Ascending aorta (tissue), 2 donors: ENCODE results near the gene ADK. TPM values are rescaled to one million over a fixed set of nuclear protein-coding genes. Genes with fewer than 3 reads are reported as not detected.

Experiments
- DNase-seq, 2 donors: peaks; one replicate each; pipeline ENCODE4 v3.0.0-alpha.2; 2019; ENCODE audit warnings: low spot score in 2 of 2
- H3K27ac ChIP-seq, 2 donors: fragments of 200-600 bp; sonication (generic); one replicate each; pipeline ENCODE4 v1.5.1; 2016 to 2017; ENCODE audit warnings: mild to moderate bottlenecking in 1 of 2
- H3K27me3 ChIP-seq: fragments of 200-600 bp; sonication (generic); one replicate; pipeline ENCODE4 v1.5.1; 2017
- H3K36me3 ChIP-seq, 2 donors: fragments of 200-600 bp; sonication (generic); one replicate each; pipeline ENCODE4 v1.5.1; 2016
- H3K4me1 ChIP-seq, 2 donors: fragments of 200-600 bp; sonication (generic); one replicate each; pipeline ENCODE4 v1.5.1; 2016 to 2017; ENCODE audit warnings: mild to moderate bottlenecking in 1 of 2
- H3K4me3 ChIP-seq, 2 donors: fragments of 200-600 bp; sonication (generic); one replicate each; pipeline ENCODE4 v1.5.1; 2016 to 2017; ENCODE audit warnings: mild to moderate bottlenecking in 1 of 2
- H3K9me3 ChIP-seq, 2 donors: fragments of 200-600 bp; sonication (generic); one replicate each; pipeline ENCODE4 v1.5.1; 2016
- CTCF ChIP-seq, 3 experiments: fragments of 200-600 bp in 2 of 3; fragments of 450-650 bp in 1 of 3; sonication (generic) in 2 of 3; IDR thresholded peaks; one replicate each; pipeline ENCODE4 v1.5.1; 2016 to 2019; ENCODE audit warnings: antibody characterized with exemption in 3 of 3, mild to moderate bottlenecking in 1 of 3, moderate library complexity in 1 of 3
- intact Hi-C: fragments of 100-400 bp; cut with DNase I; formaldehyde crosslinking; loops from one replicate; pipeline ENCODE4 v1.15.1; 2023
- total RNA-seq: library from RNA; depleted of rRNA; stranded (reverse); fragments of >200 nt; gene quantifications from one replicate; pipeline ENCODE4 v1.1.0, GENCODE V29; 2016

ADK gene
- total RNA-seq, 1 donor from 2014 or later, result 2.4 TPM

GRCh38 chr10:74644738-74645137, 493.7 kb downstream of the ADK start:
- Histone ChIP-seq H3K4me3 (no peak overlapping the region), H3K27ac (no peak overlapping the region), H3K36me3 (no peaks in the 10 kb centered on the region), H3K9me3 (no peaks in the 10 kb centered on the region), H3K4me1 (peaks cover 0 to 3% of the 10 kb centered on the region in 2 donors), H3K27me3 (no peaks in the 10 kb centered on the region)
- intact Hi-C loops, result no loop called here
- no peak for TF ChIP-seq CTCF (IDR thresholded peaks at IDR 0.05)
- DNase-seq, result no peak

- H3K27ac ChIP-seq, result no peak overlapping the region
- H3K9me3 ChIP-seq, result no peaks in the 10 kb centered on the region
- no peaks in the 10 kb centered on the region for H3K27me3 ChIP-seq
- TF ChIP-seq CTCF (IDR thresholded peaks at IDR 0.05), result no peak
- no peaks in the 10 kb centered on the region for H3K36me3 ChIP-seq
- no peaks in the 10 kb centered on the region for H3K4me1 ChIP-seq
- H3K4me3 ChIP-seq, result no peak overlapping the region
- no peak for DNase-seq
- intact Hi-C loops, result no loop called here
These were observed 494.7 kb downstream of the ADK start for GRCh38 chr10:74645692-74646091.

GRCh38 chr10:74650613-74651012, 499.6 kb downstream of the ADK start:
- intact Hi-C loops, result no loop called here
- no peak for TF ChIP-seq CTCF (IDR thresholded peaks at IDR 0.05)
- DNase-seq, result no peak

GRCh38 chr10:74651565-74651964, 500.5 kb downstream of the ADK start:
- Histone ChIP-seq H3K27ac (no peak overlapping the region), H3K4me1 (no peaks in the 10 kb centered on the region), H3K27me3 (no peaks in the 10 kb centered on the region), H3K9me3 (no peaks in the 10 kb centered on the region), H3K4me3 (no peak overlapping the region), H3K36me3 (no peaks in the 10 kb centered on the region)
- intact Hi-C loops, result no loop called here
- TF ChIP-seq CTCF (IDR thresholded peaks at IDR 0.05), result no peak
- no peak for DNase-seq

More at GRCh38 chr10:74650613-74651012, 499.6 kb downstream of the ADK start:
- Histone ChIP-seq H3K27ac (no peak overlapping the region), H3K9me3 (no peaks in the 10 kb centered on the region), H3K27me3 (no peaks in the 10 kb centered on the region), H3K4me3 (no peak overlapping the region), H3K4me1 (no peaks in the 10 kb centered on the region), H3K36me3 (no peaks in the 10 kb centered on the region)

- no peaks in the 10 kb centered on the region for H3K27me3 ChIP-seq
- H3K4me3 ChIP-seq, result no peak overlapping the region
- no peaks in the 10 kb centered on the region for H3K36me3 ChIP-seq
- intact Hi-C loops, result no loop called here
- H3K27ac ChIP-seq, result no peak overlapping the region
- no peaks in the 10 kb centered on the region for H3K9me3 ChIP-seq
- no peak for DNase-seq
- no peaks in the 10 kb centered on the region for H3K4me1 ChIP-seq
- TF ChIP-seq CTCF (IDR thresholded peaks at IDR 0.05), result no peak
These were observed 501.6 kb downstream of the ADK start for GRCh38 chr10:74652664-74653063.

GRCh38 chr10:74658511-74658910, 507.5 kb downstream of the ADK start:
- no peaks in the 10 kb centered on the region for H3K27me3 ChIP-seq
- intact Hi-C loops, result no loop called here
- H3K4me1 ChIP-seq, result peaks cover 0 to 2% of the 10 kb centered on the region in 2 donors
- DNase-seq, result no peak
- no peaks in the 10 kb centered on the region for H3K9me3 ChIP-seq
- TF ChIP-seq CTCF (IDR thresholded peaks at IDR 0.05), result no peak
- no peak overlapping the region for H3K4me3 ChIP-seq
- H3K36me3 ChIP-seq, result no peaks in the 10 kb centered on the region
- no peak overlapping the region for H3K27ac ChIP-seq
